ENCODE measurements around the gene RBBP8NL. TPM values are rescaled to one million over a fixed set of nuclear protein-coding genes. Genes with fewer than 3 reads are reported as not detected.

RBBP8NL gene
- total and polyA plus RNA-seq, 2 of the 8 experiments (the other 6 are each of a cell fraction or from before 2014, with no cell fraction given): 0.43 to 0.48 TPM

- TF ChIP-seq SIN3A (conservative IDR thresholded peaks at IDR 0.05 in 1 of 2, IDR thresholded peaks at IDR 0.05 in 1 of 2; ENCODE audit: low read depth in 1 of 2, low read length in 2 of 2) (no peak), TEAD4 (IDR thresholded peaks at IDR 0.05; ENCODE audit: low read depth, low read length) (no peak), YY1 (IDR thresholded peaks at IDR 0.05; ENCODE audit: low read depth, low read length) (no peak), SP1 (IDR thresholded peaks at IDR 0.05; ENCODE audit: low read depth, low read length) (no peak), EGR1 (IDR thresholded peaks at IDR 0.05; ENCODE audit: borderline replicate concordance, low read depth, low read length) (no peak), SRF (IDR thresholded peaks at IDR 0.05; ENCODE audit: low read depth, low read length) (no peak), SP4 (IDR thresholded peaks at IDR 0.05; ENCODE audit: low read length) (no peak), ATF2 (IDR thresholded peaks at IDR 0.05; ENCODE audit: low read length) (no peak), USF2 (IDR thresholded peaks at IDR 0.05; ENCODE audit: low read length) (no peak), FOSL1 (IDR thresholded peaks at IDR 0.05; ENCODE audit: insufficient read depth, low read depth, low read length) (no peak)
Observed at GRCh38 chr20:62420846-62421715, 6.3 kb downstream of the RBBP8NL start (continued).

All from H1 (cell line).